Measurements from ENCODE around the gene MCRIP1. TPM values are rescaled to one million over a fixed set of nuclear protein-coding genes. Genes with fewer than 3 reads are reported as not detected.

Gene MCRIP1
- total and polyA plus RNA-seq, 7 donors = 20.5 to 187 (median 45.1) TPM

- no peaks in the 10 kb centered on the region for H3K9me3 ChIP-seq
- H3K4me1 ChIP-seq = peaks cover 37% of the 10 kb centered on the region
- H3K36me3 ChIP-seq (ENCODE audit: insufficient read depth in 1 of 2, low read depth in 1 of 2) = peaks cover 10 to 72% of the 10 kb centered on the region in 2 donors
- DNase-seq (no peak), ATAC-seq (no peak)
- 81 to 86% (median 84%) methylated on average over 13 of the region's 13 CpGs for WGBS, 3 donors
- H3K4me3 ChIP-seq = no peak overlapping the region
- H3K27me3 ChIP-seq (ENCODE audit: insufficient read depth in 3 of 3, low read length in 2 of 3) = no peaks in the 10 kb centered on the region
- no peak for TF ChIP-seq CTCF (IDR thresholded peaks at IDR 0.05)
- peak overlapping the region; percentile 98 for H3K27ac ChIP-seq
- intact Hi-C loops (cut with DNase I) = no loop called here
These were observed 11.8 kb upstream of the MCRIP1 start for GRCh38 chr17:81844887-81845286.

- no peaks in the 10 kb centered on the region for H3K9me3 ChIP-seq
- H3K4me3 ChIP-seq = no peak overlapping the region
- peak overlapping the region; percentile 98 for H3K27ac ChIP-seq
- WGBS, 3 donors = 85 to 93% (median 86%) methylated on average over 14 of the region's 14 CpGs
- no peaks in the 10 kb centered on the region for H3K27me3 ChIP-seq (ENCODE audit: insufficient read depth in 3 of 3, low read length in 2 of 3)
- H3K36me3 ChIP-seq (ENCODE audit: insufficient read depth in 1 of 2, low read depth in 1 of 2) = peaks cover 10 to 67% of the 10 kb centered on the region in 2 donors
- DNase-seq = no peak
- peaks cover 42% of the 10 kb centered on the region for H3K4me1 ChIP-seq
- ATAC-seq = no peak
- no peak for TF ChIP-seq CTCF (IDR thresholded peaks at IDR 0.05)
- intact Hi-C loops (cut with DNase I) = no loop called here
These were observed 11.3 kb upstream of the MCRIP1 start for GRCh38 chr17:81844327-81844851.

- no peak for DNase-seq
- peaks cover 10 to 61% of the 10 kb centered on the region in 2 donors for H3K36me3 ChIP-seq (ENCODE audit: insufficient read depth in 1 of 2, low read depth in 1 of 2)
- intact Hi-C loops (cut with DNase I) = loop anchor here in 1 of 2 donors (2.0 kb wide), 1 partner anchor 15 kb away; no protein-coding TSS in a partner anchor
- no peaks in the 10 kb centered on the region for H3K27me3 ChIP-seq (ENCODE audit: insufficient read depth in 3 of 3, low read length in 2 of 3)
- H3K4me1 ChIP-seq = peaks cover 46% of the 10 kb centered on the region
- TF ChIP-seq CTCF (IDR thresholded peaks at IDR 0.05) = no peak
- H3K27ac ChIP-seq = peak overlapping the region; percentile 98
- ATAC-seq = no peak
- no peaks in the 10 kb centered on the region for H3K9me3 ChIP-seq
- WGBS, 3 donors = 89 to 94% (median 90%) methylated on average over 28 to 30 of the region's 30 CpGs
- H3K4me3 ChIP-seq = no peak overlapping the region
These were observed 10.7 kb upstream of the MCRIP1 start for GRCh38 chr17:81843713-81844326.

- Histone ChIP-seq H3K4me3 (no peak overlapping the region), H3K27ac (peak overlapping the region; percentile 98), H3K9me3 (no peaks in the 10 kb centered on the region), H3K4me1 (peaks cover 55% of the 10 kb centered on the region), H3K27me3 (ENCODE audit: insufficient read depth in 3 of 3, low read length in 2 of 3) (no peaks in the 10 kb centered on the region), H3K36me3 (ENCODE audit: insufficient read depth in 1 of 2, low read depth in 1 of 2) (peaks cover 10 to 52% of the 10 kb centered on the region in 2 donors)
- peak; percentile 36 to 54 (median 50) for ATAC-seq
- WGBS, 3 donors = 41 to 64% (median 49%) methylated on average over 20 to 21 of the region's 21 CpGs
- intact Hi-C loops (cut with DNase I) = loop anchor here in 1 of 2 donors (2.0 kb wide), 1 partner anchor 16 kb away; no protein-coding TSS in a partner anchor
- peak; percentile 75 to 86 for DNase-seq
- no peak for TF ChIP-seq CTCF (IDR thresholded peaks at IDR 0.05)
These were observed 9.8 kb upstream of the MCRIP1 start for GRCh38 chr17:81842725-81843504.
